NCI-H2171 treated with DMSO at 0.1 percent for 48 hours (cell line): ENCODE results near the gene SPG7.

ENCODE experiments used
- DNase-seq: peaks from one replicate; lab custom pipeline; 2025; lab: John Stamatoyannopoulos, UW

SPG7 gene

GRCh38 chr16:89517128-89517527 is 8.9 kb downstream of the SPG7 start:
- DNase-seq = no peak

GRCh38 chr16:89519881-89520280 is 11.7 kb downstream of the SPG7 start:
- no peak for DNase-seq

- no peak for DNase-seq
These were observed 14.1 kb downstream of the SPG7 start for GRCh38 chr16:89522287-89522686.

- no peak for DNase-seq
These were observed 15.6 kb downstream of the SPG7 start for GRCh38 chr16:89523680-89524344.

DNA sequence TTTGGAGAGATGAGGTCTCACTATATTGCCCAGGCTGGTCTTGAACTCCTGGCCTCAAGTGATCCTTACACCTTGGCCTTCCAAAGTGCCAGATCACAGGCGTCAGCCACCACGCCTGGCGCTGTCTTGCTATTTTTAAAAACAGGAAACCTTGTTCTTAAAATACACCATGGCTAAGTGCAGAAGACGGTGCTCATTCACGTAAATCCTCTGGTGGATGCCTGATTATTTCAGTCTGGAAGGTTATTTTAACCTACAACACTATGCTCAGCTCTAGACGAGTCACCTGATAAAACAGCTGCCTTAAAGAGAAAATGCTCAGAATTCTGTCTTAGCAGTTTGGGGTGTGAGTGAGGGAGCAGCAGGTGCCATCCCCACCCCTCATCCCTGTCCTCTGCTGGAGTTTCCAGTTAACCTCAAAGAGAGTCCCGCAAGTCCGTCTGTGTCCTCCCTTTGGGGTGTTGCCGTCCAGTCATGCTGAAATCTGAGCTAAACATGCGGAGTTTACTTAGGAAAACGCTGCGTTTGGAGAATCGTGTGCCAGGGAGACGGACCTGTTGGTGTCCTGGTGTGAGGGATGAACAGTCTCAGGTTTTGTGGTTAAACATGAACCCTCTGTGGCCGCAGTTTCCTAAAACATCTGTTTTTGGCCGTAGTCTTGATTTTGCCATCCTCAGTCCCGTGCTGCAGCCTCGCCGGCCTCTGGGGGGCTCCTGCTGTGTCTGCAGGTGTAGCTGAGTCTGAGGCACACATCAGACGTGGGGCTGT is 17.1 kb downstream of the SPG7 start:
- no peak for DNase-seq

GRCh38 chr16:89529097-89529496 is 20.9 kb downstream of the SPG7 start:
- no peak for DNase-seq

DNA sequence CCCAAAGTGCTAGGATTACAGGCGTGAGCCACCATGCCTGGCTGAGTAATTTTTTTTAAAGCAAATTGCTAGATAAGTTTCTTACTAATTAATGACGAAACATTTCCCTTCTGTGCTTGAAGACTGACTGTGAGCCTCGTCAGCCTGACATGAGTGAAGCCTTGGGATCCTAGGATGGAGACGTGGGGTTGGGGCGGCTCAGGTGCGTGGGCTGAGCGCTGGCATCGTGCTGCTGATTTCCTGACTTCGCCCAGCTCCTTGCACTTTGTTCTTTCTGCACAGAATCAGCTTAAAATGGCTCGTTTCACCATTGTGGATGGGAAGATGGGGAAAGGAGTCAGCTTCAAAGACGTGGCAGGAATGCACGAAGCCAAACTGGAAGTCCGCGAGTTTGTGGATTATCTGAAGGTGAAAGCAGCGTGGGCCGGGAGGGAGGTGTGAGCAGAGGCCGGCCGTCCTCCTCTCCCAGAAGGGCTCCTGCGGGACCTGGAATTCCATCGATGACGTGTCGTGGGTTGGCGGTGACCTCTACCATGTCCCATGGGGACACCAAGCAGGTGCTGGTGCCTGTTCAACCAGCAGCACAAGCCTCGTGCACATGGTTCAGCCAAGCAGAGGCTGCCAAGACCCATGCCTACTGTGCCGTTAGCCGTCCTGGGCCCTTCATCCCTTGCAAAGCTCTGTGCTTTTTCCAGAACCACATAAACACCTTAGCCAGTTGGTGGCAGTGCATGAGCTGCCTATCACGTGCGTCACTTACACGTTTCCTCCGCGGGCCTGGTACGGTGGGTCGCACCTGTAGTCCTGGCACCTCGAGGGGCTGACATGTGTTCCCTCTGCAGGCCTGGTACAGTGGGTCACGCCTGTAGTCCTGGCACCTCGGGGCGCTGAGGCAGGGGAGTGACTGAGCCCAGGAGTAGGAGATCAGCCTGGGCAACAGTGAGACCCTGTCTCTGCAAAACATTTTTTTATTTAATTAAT is 22.5 kb downstream of the SPG7 start:
- DNase-seq = no peak

DNA sequence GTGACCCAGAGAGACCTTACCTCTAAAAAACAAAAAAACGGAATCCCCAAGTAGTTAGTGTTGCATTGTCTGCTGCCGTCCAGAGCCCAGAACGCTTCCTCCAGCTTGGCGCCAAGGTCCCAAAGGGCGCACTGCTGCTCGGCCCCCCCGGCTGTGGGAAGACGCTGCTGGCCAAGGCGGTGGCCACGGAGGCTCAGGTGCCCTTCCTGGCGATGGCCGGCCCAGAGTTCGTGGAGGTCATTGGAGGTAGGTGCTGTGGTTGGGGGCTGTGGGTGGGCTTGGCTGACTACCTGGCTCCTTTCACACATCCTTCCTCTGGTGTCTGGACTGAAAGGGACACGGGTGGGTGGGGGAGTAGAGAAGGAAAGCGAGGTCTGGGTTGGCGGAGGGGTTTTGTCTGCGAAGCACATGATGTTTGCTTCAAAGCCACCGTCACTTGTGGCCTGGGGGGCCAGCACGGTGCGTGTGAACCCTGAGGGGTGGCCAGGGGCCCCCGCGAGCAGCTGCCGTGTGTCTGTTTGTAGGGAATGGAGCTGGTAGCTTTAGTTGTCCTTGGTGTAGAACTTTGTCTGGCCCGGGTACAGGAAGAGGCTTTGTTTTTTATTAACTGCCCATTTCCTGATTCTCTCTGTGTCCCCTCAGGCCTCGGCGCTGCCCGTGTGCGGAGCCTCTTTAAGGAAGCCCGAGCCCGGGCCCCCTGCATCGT is 23.8 kb downstream of the SPG7 start:
- no peak for DNase-seq

- DNase-seq = no peak
These were observed 26.1 kb downstream of the SPG7 start for GRCh38 chr16:89534252-89534756.

GRCh38 chr16:89536371-89536770 is 28.2 kb downstream of the SPG7 start:
- DNase-seq = no peak

DNA sequence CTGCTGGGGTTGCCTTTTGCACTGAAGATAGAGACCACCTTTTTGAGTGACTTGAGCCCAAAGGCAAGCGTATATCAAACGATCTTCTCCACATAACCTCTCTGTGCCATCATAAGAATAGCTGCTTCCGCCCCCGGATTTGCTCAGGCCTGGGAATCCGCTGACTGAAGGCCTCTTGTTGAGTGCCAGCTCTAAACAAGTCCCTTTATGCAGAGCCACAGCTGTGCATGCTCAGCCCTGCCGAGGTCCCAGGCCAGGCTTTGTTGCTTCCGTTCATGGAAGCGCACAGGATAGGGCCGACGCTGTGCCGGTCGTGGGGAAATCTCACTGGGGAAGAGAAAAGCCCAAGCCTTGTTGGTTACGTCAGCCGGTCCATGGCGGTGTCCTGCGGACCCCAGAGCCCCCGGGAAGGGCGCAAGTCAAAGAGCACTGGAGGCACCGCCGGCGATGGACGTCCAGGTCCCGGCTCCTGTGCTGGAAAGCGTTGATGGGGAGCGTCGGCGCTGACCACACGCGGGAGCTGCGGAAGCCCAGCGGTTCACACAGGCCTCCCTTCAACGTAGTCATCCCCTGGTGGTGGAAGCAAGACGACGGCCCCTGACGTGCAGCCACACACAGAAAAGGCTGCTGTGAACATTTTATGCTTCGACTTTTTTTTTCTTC is 28.8 kb downstream of the SPG7 start:
- no peak for DNase-seq

DNA sequence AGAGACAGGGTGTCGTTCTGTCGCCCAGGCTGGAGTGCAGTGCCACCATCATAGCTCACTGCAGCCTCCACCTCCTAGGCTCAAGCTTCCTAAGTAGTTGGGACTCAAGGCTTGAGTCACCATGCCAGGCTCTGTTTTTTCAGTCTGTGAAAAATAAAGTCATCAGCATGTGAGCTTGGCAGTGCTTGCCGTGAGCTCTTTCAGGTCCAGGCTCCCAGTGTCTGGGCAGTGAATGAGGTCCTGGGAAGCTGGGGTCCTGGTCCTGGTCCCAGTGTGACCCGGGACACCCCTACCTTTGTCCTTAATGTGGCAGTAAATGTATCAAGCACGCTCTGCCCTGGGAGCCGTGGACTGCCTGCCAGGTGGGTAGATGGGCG is 29.3 kb downstream of the SPG7 start:
- no peak for DNase-seq

DNA sequence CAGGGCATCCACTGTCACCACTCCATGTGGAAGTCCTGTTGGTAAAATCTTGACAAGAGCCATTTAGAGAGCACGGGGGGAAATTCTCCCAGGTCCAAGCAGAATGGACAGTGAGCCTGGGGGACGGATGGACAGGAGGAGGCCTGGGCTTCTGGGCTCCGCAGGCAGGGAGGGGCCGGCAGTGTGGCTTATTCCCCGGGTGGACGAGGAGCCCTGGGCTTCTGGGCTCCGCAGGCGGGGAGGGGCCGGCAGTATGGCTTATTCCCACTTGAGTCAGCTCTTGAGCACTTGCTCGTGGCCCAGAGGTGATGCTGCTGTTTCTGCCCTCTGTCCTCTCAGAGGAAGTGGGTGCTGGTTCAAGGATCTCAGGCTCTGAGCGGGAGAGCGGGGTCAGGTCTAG is 30.1 kb downstream of the SPG7 start:
- no peak for DNase-seq

- DNase-seq = no peak
These were observed 32.4 kb downstream of the SPG7 start for GRCh38 chr16:89540557-89540956.

- DNase-seq = no peak
These were observed 33.6 kb downstream of the SPG7 start for GRCh38 chr16:89541792-89542191.

GRCh38 chr16:89544113-89544512 is 35.9 kb downstream of the SPG7 start:
- DNase-seq = no peak

DNA sequence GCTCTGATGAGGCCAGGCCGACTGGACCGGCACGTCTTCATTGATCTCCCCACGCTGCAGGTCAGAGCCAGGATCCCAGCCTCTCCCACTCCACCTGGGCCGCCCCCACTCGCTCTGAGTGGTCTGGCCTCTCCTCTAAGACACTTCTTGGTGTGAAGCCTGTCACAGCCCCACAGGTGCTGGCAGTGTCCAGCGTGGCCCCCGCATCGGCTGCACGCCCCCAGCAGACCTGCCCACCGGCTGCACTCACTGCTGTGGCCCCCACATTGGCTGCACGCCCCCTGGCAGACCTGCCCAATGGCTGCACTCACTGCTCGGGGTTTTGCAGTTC is 36.5 kb downstream of the SPG7 start:
- no peak for DNase-seq

DNA sequence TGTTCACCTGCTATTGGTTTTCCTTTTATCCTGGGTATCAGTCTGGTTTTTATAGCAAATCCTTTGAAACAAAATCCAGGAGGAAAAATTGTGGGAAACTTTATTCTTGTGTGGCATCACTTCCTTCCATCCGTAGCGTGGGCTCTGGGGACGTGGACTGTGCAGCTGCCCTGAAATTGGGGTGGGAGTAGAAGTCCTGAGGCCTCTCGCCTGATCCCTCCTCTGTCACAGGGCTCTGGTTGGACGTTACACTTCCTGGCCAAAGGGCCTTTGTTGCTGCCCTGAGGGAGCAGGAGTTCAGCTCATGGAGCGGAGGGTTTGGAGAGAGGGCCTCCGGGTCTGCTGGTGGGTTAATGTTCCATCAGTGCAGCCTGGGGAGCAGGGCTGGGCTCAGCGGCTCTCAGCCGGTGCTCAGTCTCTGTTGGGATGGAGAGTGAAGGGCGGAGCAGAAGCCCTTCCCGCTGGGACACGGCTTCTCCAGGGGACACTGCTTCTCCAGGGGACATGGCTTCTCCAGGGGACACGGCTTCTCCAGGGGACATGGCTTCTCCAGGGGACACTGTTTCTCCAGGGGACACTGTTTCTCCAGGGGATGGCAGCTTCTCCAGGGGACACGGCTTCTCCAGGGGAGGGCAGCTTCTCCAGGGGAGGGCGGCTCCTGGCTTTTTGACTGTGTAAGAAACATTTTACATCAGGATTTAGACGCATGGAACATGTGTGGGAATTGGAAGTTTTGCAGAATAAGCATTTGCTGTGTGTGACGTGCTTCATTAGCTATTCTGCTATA is 37.0 kb downstream of the SPG7 start:
- no peak for DNase-seq

DNA sequence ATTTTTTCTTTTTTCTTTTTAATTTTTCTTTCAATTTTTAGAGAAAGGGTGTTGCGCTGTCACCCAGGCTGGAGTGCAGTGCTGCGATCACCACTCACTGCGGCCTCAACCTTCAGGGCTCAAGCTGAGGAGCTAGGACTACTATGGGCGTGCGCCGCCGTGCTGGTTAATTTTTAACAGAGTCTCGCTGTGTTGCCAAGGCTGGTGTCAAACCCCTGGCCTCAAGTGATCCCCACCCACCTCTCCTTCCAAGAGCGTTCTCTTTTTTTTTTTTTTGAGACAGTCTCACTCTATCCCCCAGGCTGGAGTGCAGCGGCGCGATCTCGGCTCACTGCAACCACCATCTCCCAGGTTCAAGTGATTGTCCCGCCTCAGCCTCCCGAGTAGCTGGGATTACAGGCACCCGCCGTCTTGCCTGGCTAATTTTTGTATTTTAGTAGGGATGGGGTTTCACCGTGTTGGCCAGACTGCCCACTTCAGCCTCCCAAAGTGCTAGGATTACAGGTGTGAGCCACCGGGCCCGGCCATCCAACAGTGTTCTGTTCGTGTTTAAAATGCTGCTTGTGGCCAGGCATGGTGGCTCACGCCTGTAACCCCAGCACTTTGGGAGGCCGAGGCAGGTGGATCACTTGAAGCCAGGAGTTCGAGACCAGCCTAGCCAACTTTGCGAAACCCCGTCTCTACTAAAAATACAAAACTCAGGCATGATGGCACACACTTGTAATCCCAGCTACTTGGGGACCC is 37.8 kb downstream of the SPG7 start:
- DNase-seq = no peak

- DNase-seq = no peak
These were observed 38.6 kb downstream of the SPG7 start for GRCh38 chr16:89546781-89547180.
